ENCODE data around the gene AKNAD1. TPM values are rescaled to one million over a fixed set of nuclear protein-coding genes. Genes with fewer than 3 reads are reported as not detected.

The AKNAD1 gene
- total RNA-seq, 4 donors from 2014 or later = not detected

DNA sequence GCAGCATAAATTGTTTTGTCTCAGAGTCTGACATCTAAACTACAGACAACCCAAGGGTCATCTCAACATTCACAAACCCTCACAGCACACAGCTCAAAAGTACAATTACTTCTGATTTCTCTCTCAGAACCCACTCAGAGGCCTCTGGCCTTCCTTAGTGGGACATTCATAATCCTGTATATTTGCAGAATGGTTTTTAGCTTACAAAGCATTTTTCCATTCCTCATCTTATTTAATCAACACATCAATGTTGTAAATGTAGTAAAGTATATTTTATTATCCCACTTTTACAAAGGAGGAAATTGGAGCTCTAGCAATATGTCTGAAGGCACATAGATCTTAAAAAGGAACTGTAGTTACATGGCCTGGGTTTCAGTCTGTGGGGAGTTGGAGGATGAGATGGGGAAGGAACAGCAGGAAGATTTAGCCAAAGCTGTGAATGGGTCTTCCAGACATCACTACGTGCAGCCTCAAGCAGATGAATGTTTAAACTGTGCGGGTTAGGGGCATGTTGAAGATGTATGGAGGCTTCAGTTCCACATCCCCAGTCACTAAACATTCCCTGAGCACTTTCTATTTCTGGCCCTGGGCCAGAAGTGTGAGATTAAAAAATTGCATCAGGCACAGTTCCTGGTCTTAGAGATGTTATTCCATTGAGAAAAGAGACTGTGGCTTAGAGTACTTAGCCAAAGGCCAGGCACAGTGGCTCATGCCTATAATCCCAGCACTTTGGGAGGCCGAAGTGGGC lies 13.3 kb downstream of the AKNAD1 start:
- Histone ChIP-seq H3K27me3 (no peaks in the 10 kb centered on the region), H3K36me3 (no peaks in the 10 kb centered on the region), H3K4me3 (no peak overlapping the region), H3K27ac (peak overlapping the region in 1 of 4 donors; percentile 24), H3K9me3 (no peaks in the 10 kb centered on the region), H3K4me1 (no peaks in the 10 kb centered on the region)
- DNase-seq = no peak
- TF ChIP-seq POLR2A (IDR thresholded peaks at IDR 0.05) = no peak
- TF ChIP-seq, protein P1, sequence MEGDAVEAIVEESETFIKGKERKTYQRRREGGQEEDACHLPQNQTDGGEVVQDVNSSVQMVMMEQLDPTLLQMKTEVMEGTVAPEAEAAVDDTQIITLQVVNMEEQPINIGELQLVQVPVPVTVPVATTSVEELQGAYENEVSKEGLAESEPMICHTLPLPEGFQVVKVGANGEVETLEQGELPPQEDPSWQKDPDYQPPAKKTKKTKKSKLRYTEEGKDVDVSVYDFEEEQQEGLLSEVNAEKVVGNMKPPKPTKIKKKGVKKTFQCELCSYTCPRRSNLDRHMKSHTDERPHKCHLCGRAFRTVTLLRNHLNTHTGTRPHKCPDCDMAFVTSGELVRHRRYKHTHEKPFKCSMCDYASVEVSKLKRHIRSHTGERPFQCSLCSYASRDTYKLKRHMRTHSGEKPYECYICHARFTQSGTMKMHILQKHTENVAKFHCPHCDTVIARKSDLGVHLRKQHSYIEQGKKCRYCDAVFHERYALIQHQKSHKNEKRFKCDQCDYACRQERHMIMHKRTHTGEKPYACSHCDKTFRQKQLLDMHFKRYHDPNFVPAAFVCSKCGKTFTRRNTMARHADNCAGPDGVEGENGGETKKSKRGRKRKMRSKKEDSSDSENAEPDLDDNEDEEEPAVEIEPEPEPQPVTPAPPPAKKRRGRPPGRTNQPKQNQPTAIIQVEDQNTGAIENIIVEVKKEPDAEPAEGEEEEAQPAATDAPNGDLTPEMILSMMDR (IDR thresholded peaks at IDR 0.05) = no peak

DNA sequence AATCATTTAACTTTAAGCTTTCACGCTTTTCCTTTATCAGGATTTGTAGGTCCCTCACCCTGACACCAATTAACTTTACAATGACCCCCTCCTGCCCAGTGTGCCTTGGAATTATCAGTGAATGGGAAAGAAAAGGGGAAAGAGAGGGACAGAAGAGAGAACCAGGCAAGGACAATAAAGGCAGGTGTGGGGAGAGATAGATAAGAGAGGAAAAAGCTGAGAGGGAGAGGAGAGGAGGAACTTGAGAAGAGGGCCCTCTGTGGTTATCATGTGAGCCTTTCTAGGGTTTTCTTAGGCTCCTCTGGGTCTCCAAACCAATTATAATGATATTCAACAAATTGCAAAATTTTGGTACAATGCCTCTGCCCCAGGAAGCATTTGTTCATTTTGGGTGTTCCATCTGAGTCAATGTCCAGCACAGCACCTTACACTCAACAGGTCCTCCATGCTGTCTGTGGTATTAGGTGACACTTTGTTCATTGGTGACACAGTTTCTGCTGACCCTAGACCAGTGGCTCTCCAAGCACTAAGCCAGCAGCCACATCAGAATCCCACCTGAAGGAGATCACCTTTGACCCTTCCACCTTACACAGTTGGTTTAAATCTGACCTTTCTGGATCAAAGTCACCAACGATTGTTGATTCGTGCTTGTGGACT lies 14.2 kb downstream of the AKNAD1 start:
- Histone ChIP-seq H3K27ac (peak overlapping the region in 1 of 4 donors; percentile 20), H3K4me3 (no peak overlapping the region), H3K36me3 (no peaks in the 10 kb centered on the region), H3K27me3 (no peaks in the 10 kb centered on the region), H3K9me3 (no peaks in the 10 kb centered on the region), H3K4me1 (no peaks in the 10 kb centered on the region)
- TF ChIP-seq, protein P1 (IDR thresholded peaks at IDR 0.05) = no peak
- TF ChIP-seq POLR2A (IDR thresholded peaks at IDR 0.05) = no peak
- DNase-seq = no peak

DNA sequence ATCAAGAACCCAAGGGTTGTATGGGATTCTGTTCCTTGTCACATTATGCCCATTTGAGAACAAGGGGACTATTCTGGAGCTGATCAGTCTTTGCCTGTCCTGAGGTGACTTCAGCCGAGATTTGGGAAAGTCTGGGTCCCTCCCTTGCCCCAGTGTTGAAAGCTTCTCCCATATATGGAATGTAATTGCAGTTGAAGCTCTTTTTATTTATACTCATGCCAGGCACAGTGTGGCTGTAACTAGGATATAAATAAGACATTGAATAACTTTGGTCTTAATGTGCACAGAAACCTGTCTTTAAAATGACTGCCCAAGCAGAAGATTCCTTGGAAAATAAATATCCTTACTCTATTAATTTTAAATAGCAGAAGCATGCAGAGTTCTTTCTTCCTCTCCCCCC lies 15.2 kb downstream of the AKNAD1 start:
- H3K27ac ChIP-seq = peak overlapping the region in 1 of 4 donors; percentile 49
- no peak overlapping the region for H3K4me3 ChIP-seq
- TF ChIP-seq, protein P1 (IDR thresholded peaks at IDR 0.05) = no peak
- no peak for TF ChIP-seq POLR2A (IDR thresholded peaks at IDR 0.05)
- H3K4me1 ChIP-seq = no peaks in the 10 kb centered on the region
- H3K27me3 ChIP-seq = no peaks in the 10 kb centered on the region
- DNase-seq = no peak
- no peaks in the 10 kb centered on the region for H3K9me3 ChIP-seq
- no peaks in the 10 kb centered on the region for H3K36me3 ChIP-seq

DNA sequence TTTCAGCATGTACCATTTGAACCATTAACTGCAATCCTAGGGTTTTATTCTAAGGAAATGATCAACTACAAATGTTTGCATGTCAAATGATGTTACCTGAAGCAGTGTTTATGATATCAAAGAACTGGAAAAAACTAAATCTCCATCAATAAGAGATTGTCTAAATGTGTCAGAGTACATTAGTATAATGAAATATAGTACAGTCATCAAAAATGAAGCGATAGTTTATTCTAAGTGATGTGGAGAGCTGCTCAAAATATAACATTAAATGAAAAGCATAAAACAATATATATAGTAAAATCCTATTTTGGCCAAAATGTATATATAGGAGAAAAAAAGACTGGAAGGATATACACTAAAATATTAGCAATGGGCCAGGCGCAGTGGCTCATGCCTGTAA lies 24.0 kb downstream of the AKNAD1 start:
- TF ChIP-seq, protein P1 (IDR thresholded peaks at IDR 0.05) = no peak
- no peak for TF ChIP-seq POLR2A (IDR thresholded peaks at IDR 0.05)
- H3K9me3 ChIP-seq = no peaks in the 10 kb centered on the region
- no peaks in the 10 kb centered on the region for H3K27me3 ChIP-seq
- no peak overlapping the region for H3K4me3 ChIP-seq
- H3K27ac ChIP-seq = no peak overlapping the region
- no peaks in the 10 kb centered on the region for H3K36me3 ChIP-seq
- peaks cover 0 to 9% (median 0%) of the 10 kb centered on the region in 4 donors for H3K4me1 ChIP-seq
- no peak for DNase-seq

DNA sequence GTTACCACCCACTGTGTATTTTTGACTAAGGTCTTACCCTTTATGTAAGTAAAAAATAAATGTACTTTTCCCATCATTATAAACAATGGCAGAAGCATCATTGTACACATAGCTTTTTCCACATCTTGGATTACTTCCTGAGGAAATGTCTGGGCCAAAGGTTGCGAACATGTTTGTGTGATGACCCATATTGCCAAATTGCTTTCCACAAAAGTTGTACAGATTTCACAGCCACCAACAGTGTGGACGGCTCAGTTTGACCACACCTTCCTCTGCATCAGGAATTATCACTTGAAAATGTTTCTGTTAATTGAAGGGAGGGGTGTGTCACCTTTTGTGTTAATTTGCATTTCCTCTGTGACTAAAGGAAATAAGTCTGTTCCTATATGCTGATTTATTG lies 25.7 kb downstream of the AKNAD1 start:
- no peak for TF ChIP-seq POLR2A (IDR thresholded peaks at IDR 0.05)
- TF ChIP-seq, protein P1 (IDR thresholded peaks at IDR 0.05) = no peak
- Histone ChIP-seq H3K36me3 (no peaks in the 10 kb centered on the region), H3K9me3 (no peaks in the 10 kb centered on the region), H3K27ac (peak overlapping the region; percentile 35 to 78 (median 58)), H3K27me3 (no peaks in the 10 kb centered on the region), H3K4me1 (peaks cover 0 to 9% (median 0%) of the 10 kb centered on the region in 4 donors), H3K4me3 (no peak overlapping the region)
- DNase-seq = no peak
